CD14-positive monocyte (primary cell): ENCODE data around the gene CMYA5. TPM values are rescaled to one million over a fixed set of nuclear protein-coding genes. Genes with fewer than 3 reads are reported as not detected.

Source experiments
- DNase-seq, 3 donors: peaks; one replicate each; pipeline ENCODE4 v3.0.0-alpha.2; 2011 to 2022
- H2AFZ ChIP-seq: 2 replicates; pipeline ENCODE4 v1.6.0; 2012; ENCODE audit warnings: mild to moderate bottlenecking, low read depth, low read length, inconsistent platforms; ENCODE audit not compliant: insufficient read depth, poor library complexity, severe bottlenecking
- H3K27ac ChIP-seq, 2 donors: 1 replicate in 1 of 2; 2 replicates in 1 of 2; pipeline ENCODE4 v1.5.1; 2012 to 2013; ENCODE audit warnings: low read length in 2 of 2, control low read depth in 1 of 2, inconsistent platforms in 1 of 2, low read depth in 1 of 2, mild to moderate bottlenecking in 1 of 2
- H3K27me3 ChIP-seq, 2 donors: one replicate each; pipeline versions ENCODE4 v1.6.0 to v1.6.1; 2011 to 2013; ENCODE audit warnings: low read length in 2 of 2; ENCODE audit not compliant: control insufficient read depth in 2 of 2, insufficient read depth in 2 of 2
- H3K36me3 ChIP-seq, 2 donors: replicated peaks in 1 of 2; 1 replicate in 1 of 2; 2 replicates in 1 of 2; pipeline versions ENCODE4 v1.5.1 to v1.6.1; 2012 to 2013; ENCODE audit warnings: low read length in 2 of 2, control low read depth in 1 of 2, inconsistent platforms in 1 of 2, mild to moderate bottlenecking in 1 of 2; ENCODE audit not compliant: insufficient read depth in 2 of 2, control insufficient read depth in 1 of 2
- H3K4me1 ChIP-seq, 2 donors: 1 replicate in 1 of 2; 2 replicates in 1 of 2; pipeline versions ENCODE4 v1.5.1 to v1.6.1; 2012 to 2013; ENCODE audit warnings: low read length in 2 of 2, control low read depth in 1 of 2, inconsistent platforms in 1 of 2, mild to moderate bottlenecking in 1 of 2, moderate library complexity in 1 of 2; ENCODE audit not compliant: insufficient read depth in 2 of 2, control insufficient read depth in 1 of 2
- H3K4me2 ChIP-seq: replicated peaks from 2 replicates; pipeline ENCODE3; 2012; ENCODE audit warnings: low read length, moderate library complexity, mild to moderate bottlenecking; ENCODE audit not compliant: poor library complexity, severe bottlenecking; ENCODE audit errors: extremely low read depth
- H3K4me3 ChIP-seq, 3 experiments: fragments of 200-600 bp in 1 of 3; sonication (generic) in 1 of 3; replicated peaks in 1 of 3; 1 replicate in 2 of 3; 2 replicates in 1 of 3; pipeline ENCODE4 v1.5.1; 2011 to 2013; ENCODE audit warnings: low read length in 3 of 3, mild to moderate bottlenecking in 3 of 3, control low read depth in 2 of 3, low read depth in 2 of 3, inconsistent platforms in 1 of 3, moderate library complexity in 1 of 3
- H3K79me2 ChIP-seq: 2 replicates; pipeline ENCODE4 v1.6.0; 2012; ENCODE audit warnings: mild to moderate bottlenecking, control low read depth, inconsistent platforms, low read length, moderate library complexity; ENCODE audit not compliant: insufficient read depth
- H3K9ac ChIP-seq: 2 replicates; pipeline ENCODE4 v1.6.0; 2017; ENCODE audit warnings: low read length, mild to moderate bottlenecking; ENCODE audit not compliant: insufficient read depth, poor library complexity, severe bottlenecking
- H3K9me3 ChIP-seq, 2 donors: replicated peaks in 1 of 2; 1 replicate in 1 of 2; 2 replicates in 1 of 2; pipeline versions ENCODE4 v1.5.1 to v1.6.1; 2012 to 2013; ENCODE audit warnings: low read length in 2 of 2, control low read depth in 1 of 2; ENCODE audit not compliant: control insufficient read depth in 1 of 2, insufficient read depth in 1 of 2
- H4K20me1 ChIP-seq: 2 replicates; pipeline ENCODE4 v1.6.0; 2012; ENCODE audit warnings: mild to moderate bottlenecking, low read length, control low read depth, moderate library complexity; ENCODE audit not compliant: insufficient read depth
- H3K27ac Mint-ChIP-seq, 7 donors: one replicate each; pipeline ENCODE4 v1.8.0; 2020; ENCODE audit warnings: mild to moderate bottlenecking in 7 of 7, mixed read lengths in 7 of 7, moderate library complexity in 6 of 7, inconsistent platforms in 2 of 7
- H3K27me3 Mint-ChIP-seq, 3 donors: one replicate each; pipeline ENCODE4 v1.8.0; 2021 to 2022; ENCODE audit warnings: low read depth in 3 of 3, mild to moderate bottlenecking in 3 of 3, mixed read lengths in 3 of 3, moderate library complexity in 3 of 3, inconsistent platforms in 1 of 3
- H3K36me3 Mint-ChIP-seq, 2 donors: one replicate each; pipeline ENCODE4 v1.8.0; 2020; ENCODE audit warnings: mixed read lengths in 2 of 2, inconsistent platforms in 1 of 2, mild to moderate bottlenecking in 1 of 2
- H3K4me1 Mint-ChIP-seq: one replicate; pipeline ENCODE4 v1.8.0; 2020; ENCODE audit warnings: mild to moderate bottlenecking, mixed read lengths
- H3K4me3 Mint-ChIP-seq, 2 donors: one replicate each; pipeline ENCODE4 v1.8.0; 2020; ENCODE audit warnings: mild to moderate bottlenecking in 2 of 2, mixed read lengths in 2 of 2, moderate library complexity in 1 of 2
- H3K9me3 Mint-ChIP-seq, 7 donors: one replicate each; pipeline ENCODE4 v1.8.0; 2020 to 2022; ENCODE audit warnings: mixed read lengths in 7 of 7, mild to moderate bottlenecking in 6 of 7, moderate library complexity in 6 of 7, inconsistent platforms in 2 of 7
- WGBS: methylation state at CpG from one replicate; pipeline ENCODE4 v1.1.5; 2013; ENCODE audit warnings: missing lambda C conversion rate; ENCODE audit not compliant: insufficient coverage; 5-methylcytosine and 5-hydroxymethylcytosine counted together
- intact Hi-C, 2 donors: fragments of 100-400 bp; cut with micrococcal nuclease; formaldehyde crosslinking; loops; one replicate each; pipeline versions ENCODE4 v1.15.0 to v1.15.1; 2023
- polyA plus RNA-seq, 3 donors: library from polyadenylated mRNA; depleted of rRNA in 1 of 3; unstranded in 2 of 3; stranded (reverse) in 1 of 3; fragments of 300-500 nt in 2 of 3; fragments of >200 nt in 1 of 3; fragmentation: Illumina TruSeq in 2 of 3; gene quantifications; 1 replicate in 2 of 3; 2 replicates in 1 of 3; pipeline ENCODE4 v1.2.3, GENCODE V29; 2012 to 2021
- TF ChIP-seq, protein P1 (sequence below): fragments of 200-600 bp; IDR thresholded peaks from one replicate; pipeline ENCODE4 v1.8.0; 2022; ENCODE audit warnings: antibody characterized with exemption, mild to moderate bottlenecking

CMYA5 gene
- polyA plus RNA-seq, 3 donors = 0.01 to 0.17 TPM; not detected in 1

DNA sequence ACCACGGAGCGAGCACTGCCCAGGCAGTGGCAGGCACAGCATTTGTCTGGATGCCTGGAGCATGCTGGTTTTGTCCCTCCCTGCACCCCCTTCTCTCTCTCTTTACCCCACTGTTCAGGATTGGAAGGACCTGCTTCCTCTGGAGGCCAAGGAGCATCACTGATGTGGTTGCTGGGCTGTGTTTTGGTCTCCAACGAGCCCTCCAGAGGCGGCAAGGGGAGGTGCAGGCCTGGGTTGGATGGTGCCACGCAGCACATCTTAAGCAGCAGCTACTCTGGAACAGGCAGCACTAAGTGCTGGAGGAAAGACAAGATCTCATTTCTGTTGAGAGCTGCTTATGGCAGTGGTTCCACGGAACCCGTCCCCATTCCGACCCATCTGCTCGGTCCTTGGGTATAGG lies 139.6 kb downstream of the CMYA5 start:
- Mint-ChIP-seq H3K27me3 (peaks cover 4 to 11% (median 7%) of the 10 kb centered on the region in 3 donors), H3K4me1 (no peaks in the 10 kb centered on the region), H3K27ac (no peak overlapping the region), H3K36me3 (no peaks in the 10 kb centered on the region), H3K9me3 (peaks cover 0 to 3% (median 0%) of the 10 kb centered on the region in 7 donors), H3K4me3 (no peak overlapping the region)
- WGBS = 64% methylated on average over 8 of the region's 9 CpGs
- H3K4me3 ChIP-seq = no peak overlapping the region
- no peak overlapping the region for H2AFZ ChIP-seq
- no peak for DNase-seq
- TF ChIP-seq, protein P1, sequence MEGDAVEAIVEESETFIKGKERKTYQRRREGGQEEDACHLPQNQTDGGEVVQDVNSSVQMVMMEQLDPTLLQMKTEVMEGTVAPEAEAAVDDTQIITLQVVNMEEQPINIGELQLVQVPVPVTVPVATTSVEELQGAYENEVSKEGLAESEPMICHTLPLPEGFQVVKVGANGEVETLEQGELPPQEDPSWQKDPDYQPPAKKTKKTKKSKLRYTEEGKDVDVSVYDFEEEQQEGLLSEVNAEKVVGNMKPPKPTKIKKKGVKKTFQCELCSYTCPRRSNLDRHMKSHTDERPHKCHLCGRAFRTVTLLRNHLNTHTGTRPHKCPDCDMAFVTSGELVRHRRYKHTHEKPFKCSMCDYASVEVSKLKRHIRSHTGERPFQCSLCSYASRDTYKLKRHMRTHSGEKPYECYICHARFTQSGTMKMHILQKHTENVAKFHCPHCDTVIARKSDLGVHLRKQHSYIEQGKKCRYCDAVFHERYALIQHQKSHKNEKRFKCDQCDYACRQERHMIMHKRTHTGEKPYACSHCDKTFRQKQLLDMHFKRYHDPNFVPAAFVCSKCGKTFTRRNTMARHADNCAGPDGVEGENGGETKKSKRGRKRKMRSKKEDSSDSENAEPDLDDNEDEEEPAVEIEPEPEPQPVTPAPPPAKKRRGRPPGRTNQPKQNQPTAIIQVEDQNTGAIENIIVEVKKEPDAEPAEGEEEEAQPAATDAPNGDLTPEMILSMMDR = no peak
- H3K27me3 ChIP-seq = no peaks in the 10 kb centered on the region
- no peak overlapping the region for H3K9ac ChIP-seq
- no peak overlapping the region for H3K27ac ChIP-seq
- H4K20me1 ChIP-seq = no peaks in the 10 kb centered on the region
- H3K79me2 ChIP-seq = no peaks in the 10 kb centered on the region
- no peaks in the 10 kb centered on the region for H3K4me1 ChIP-seq
- H3K4me2 ChIP-seq = no peak overlapping the region
- H3K9me3 ChIP-seq = no peaks in the 10 kb centered on the region
- no peaks in the 10 kb centered on the region for H3K36me3 ChIP-seq
- intact Hi-C loops = no loop called here

DNA sequence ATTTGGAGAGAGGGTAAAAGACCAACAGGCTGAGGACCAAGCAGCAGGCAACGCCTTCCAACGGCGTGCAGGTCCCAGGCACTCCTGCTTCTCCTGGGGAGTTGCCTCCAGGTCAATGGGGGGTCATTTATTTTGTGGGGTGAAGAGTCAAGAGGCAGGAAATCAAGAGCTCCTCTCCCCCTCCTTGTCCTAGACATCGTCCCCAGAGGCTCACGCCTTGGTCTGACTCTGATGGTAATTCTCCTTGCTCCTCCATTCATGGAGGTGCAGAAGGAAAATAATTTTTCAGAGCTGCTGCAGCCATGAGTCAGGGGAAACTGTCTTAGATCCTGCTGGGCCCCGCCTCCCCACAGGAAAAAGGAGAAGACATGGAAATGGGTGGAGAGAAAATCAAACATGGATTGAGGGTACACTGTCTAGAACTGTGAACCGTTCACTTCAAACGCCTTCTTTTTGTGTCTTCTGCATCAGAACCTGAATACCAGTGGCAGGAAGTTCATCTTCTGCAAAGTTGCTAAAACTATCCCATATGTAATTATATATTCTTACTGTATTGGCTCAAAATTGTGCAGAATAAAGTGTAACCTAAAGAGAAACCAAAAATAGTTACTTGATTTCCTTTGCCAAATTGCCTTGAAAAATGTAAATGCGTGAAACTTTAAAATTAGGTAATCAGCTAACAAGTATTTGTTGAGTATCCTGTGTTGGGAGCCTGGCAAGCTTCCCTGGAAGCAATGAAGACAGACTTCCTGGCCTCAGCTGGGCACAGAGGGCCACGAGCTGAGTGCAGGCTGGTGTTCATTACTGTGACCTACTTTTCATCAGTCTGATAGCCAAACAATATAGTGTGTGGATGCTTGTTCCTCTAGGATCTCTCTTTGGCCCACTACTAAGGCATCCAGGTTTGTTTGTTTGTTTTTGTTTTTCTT lies 142.0 kb downstream of the CMYA5 start:
- Histone ChIP-seq H3K4me3 (no peak overlapping the region), H3K9ac (no peak overlapping the region), H3K9me3 (no peaks in the 10 kb centered on the region), H3K4me2 (no peak overlapping the region), H3K4me1 (no peaks in the 10 kb centered on the region), H3K79me2 (no peaks in the 10 kb centered on the region), H3K27ac (no peak overlapping the region), H2AFZ (no peak overlapping the region), H3K27me3 (no peaks in the 10 kb centered on the region), H3K36me3 (no peaks in the 10 kb centered on the region), H4K20me1 (no peaks in the 10 kb centered on the region)
- intact Hi-C loops = no loop called here
- Mint-ChIP-seq H3K36me3 (no peaks in the 10 kb centered on the region), H3K27me3 (peaks cover 4 to 8% (median 6%) of the 10 kb centered on the region in 3 donors), H3K4me1 (no peaks in the 10 kb centered on the region), H3K4me3 (no peak overlapping the region), H3K27ac (no peak overlapping the region), H3K9me3 (peaks cover 0 to 3% (median 0%) of the 10 kb centered on the region in 7 donors)
- TF ChIP-seq, protein P1 = no peak
- 96% methylated on average over 3 of the region's 10 CpGs for WGBS
- DNase-seq = no peak
